ENCODE measurements around the gene ACIN1. TPM values are rescaled to one million over a fixed set of nuclear protein-coding genes. Genes with fewer than 3 reads are reported as not detected.
"Not testable (repeated sequence)": the region's sequence is repeated elsewhere in the genome, so short reads cannot be mapped to it uniquely, and the experiment has no call there.

Gene ACIN1
- total and polyA plus RNA-seq, 9 of the 15 experiments (the other 6 are each of a cell fraction or from before 2014, with no cell fraction given) = 5.0 to 196 (median 129) TPM

- H3K27me3 ChIP-seq (ENCODE audit: control insufficient read depth in 2 of 2, insufficient read depth in 2 of 2, low read length in 2 of 2); FAIRE-seq; H3K9ac ChIP-seq (ENCODE audit: insufficient read depth in 1 of 2, low read depth in 2 of 2, low read length in 2 of 2); in situ Hi-C loops (cut with MboI); H3K36me3 ChIP-seq (ENCODE audit: control insufficient read depth, insufficient read depth, low read length); intact Hi-C loops (cut with micrococcal nuclease); ATAC-seq; H3K4me3 ChIP-seq; CTCF ChIA-PET (ENCODE audit: low intra/inter-chr PET ratio); DNase-seq (ENCODE audit: extremely low read depth in 1 of 4, low spot score in 3 of 4); H4K20me1 ChIP-seq (replicated peaks; ENCODE audit: control insufficient read depth, insufficient read depth, low read length); BruUV-seq (replicated peaks); H3K9me3 ChIP-seq (replicated peaks; ENCODE audit: control insufficient read depth, insufficient read depth, low read depth, low read length); H3K9me1 ChIP-seq (ENCODE audit: control insufficient read depth, insufficient read depth, low read length); H3K27ac ChIP-seq (ENCODE audit: extremely low read depth, low read depth, low read length); H3K4me2 ChIP-seq (ENCODE audit: insufficient read depth, low read length): not testable (repeated sequence)
- H3K4me1 ChIP-seq (replicated peaks in 1 of 2; ENCODE audit: control insufficient read depth in 2 of 2, insufficient read depth in 2 of 2, low read length in 2 of 2) = peaks cover 6 to 28% of the 10 kb centered on the region in 2 experiments; a peak in 4 of 5 replicates
- H3K79me2 ChIP-seq (ENCODE audit: control insufficient read depth, insufficient read depth, low read length) = peaks cover 11% of the 10 kb centered on the region
- WGBS (ENCODE audit: insufficient coverage, low coverage, missing lambda C conversion rate) = 83% methylated on average over 5 of the region's 5 CpGs
- peak overlapping the region; percentile 81; the same call in 1 of the 2 replicates for H2AFZ ChIP-seq (ENCODE audit: low read depth, low read length)
- POLR2A ChIA-PET = interaction anchor here (4.0 kb wide), 1 partner anchor 9 kb away, joined by 44 read pairs; no protein-coding TSS in a partner anchor
These were observed 81.2 kb downstream of the ACIN1 start for GRCh38 chr14:23013749-23014054.

GRCh38 chr14:23013054-23013748, 81.7 kb downstream of the ACIN1 start:
- Histone ChIP-seq H3K27me3 (ENCODE audit: control insufficient read depth in 2 of 2, insufficient read depth in 2 of 2, low read length in 2 of 2) (no peaks in the 10 kb centered on the region), H3K4me2 (ENCODE audit: insufficient read depth, low read length) (peak overlapping the region; percentile 14; the same call in 1 of the 2 replicates), H3K4me1 (replicated peaks in 1 of 2; ENCODE audit: control insufficient read depth in 2 of 2, insufficient read depth in 2 of 2, low read length in 2 of 2) (peaks cover 6 to 29% of the 10 kb centered on the region in 2 experiments; a peak in 4 of 5 replicates), H2AFZ (ENCODE audit: low read depth, low read length) (peak overlapping the region; percentile 81), H3K36me3 (ENCODE audit: control insufficient read depth, insufficient read depth, low read length) (no peaks in the 10 kb centered on the region), H3K79me2 (ENCODE audit: control insufficient read depth, insufficient read depth, low read length) (peaks cover 16% of the 10 kb centered on the region), H3K4me3 (no peak overlapping the region), H3K9ac (ENCODE audit: insufficient read depth in 1 of 2, low read depth in 2 of 2, low read length in 2 of 2) (0 out of 4 replicates have a peak overlapping the region, but pooled peaks of 1 of the 2 experiments have one; percentile 1), H4K20me1 (replicated peaks; ENCODE audit: control insufficient read depth, insufficient read depth, low read length) (no peaks in the 10 kb centered on the region), H3K9me1 (ENCODE audit: control insufficient read depth, insufficient read depth, low read length) (no peaks in the 10 kb centered on the region), H3K27ac (ENCODE audit: extremely low read depth, low read depth, low read length) (peak overlapping the region; percentile 40), H3K9me3 (replicated peaks; ENCODE audit: control insufficient read depth, insufficient read depth, low read depth, low read length) (no peaks in the 10 kb centered on the region)
- ChIA-PET CTCF (ENCODE audit: low intra/inter-chr PET ratio) (no interaction called here), POLR2A (interaction anchor here (4.0 kb wide), 1 partner anchor 9 kb away, joined by 44 read pairs; no protein-coding TSS in a partner anchor)
- DNase-seq (ENCODE audit: extremely low read depth in 1 of 4, low spot score in 3 of 4) = peak in 1 of 4 experiments; percentile 29
- FAIRE-seq = no peak
- BruUV-seq (replicated peaks) = no TSS peak
- no peak for ATAC-seq
- 46% methylated on average over 6 of the region's 6 CpGs for WGBS (ENCODE audit: insufficient coverage, low coverage, missing lambda C conversion rate)
- intact Hi-C loops (cut with micrococcal nuclease) = no loop called here
- peak; percentile 4 for TF ChIP-seq MEIS2 (IDR thresholded peaks at IDR 0.05; ENCODE audit: partially characterized antibody)
- no peak for TF ChIP-seq POLR2AphosphoS5 (IDR thresholded peaks at IDR 0.05; ENCODE audit: control insufficient read depth, insufficient read depth, low read depth, low read length)
- in situ Hi-C loops (cut with MboI) = no loop called here

Data from K562 (cell line).